ENCODE results near the gene MCC. TPM values are rescaled to one million over a fixed set of nuclear protein-coding genes. Genes with fewer than 3 reads are reported as not detected.

MCC gene
- total and polyA plus RNA-seq, 12 donors: 1.8 to 12.6 (median 8.9) TPM

DNA sequence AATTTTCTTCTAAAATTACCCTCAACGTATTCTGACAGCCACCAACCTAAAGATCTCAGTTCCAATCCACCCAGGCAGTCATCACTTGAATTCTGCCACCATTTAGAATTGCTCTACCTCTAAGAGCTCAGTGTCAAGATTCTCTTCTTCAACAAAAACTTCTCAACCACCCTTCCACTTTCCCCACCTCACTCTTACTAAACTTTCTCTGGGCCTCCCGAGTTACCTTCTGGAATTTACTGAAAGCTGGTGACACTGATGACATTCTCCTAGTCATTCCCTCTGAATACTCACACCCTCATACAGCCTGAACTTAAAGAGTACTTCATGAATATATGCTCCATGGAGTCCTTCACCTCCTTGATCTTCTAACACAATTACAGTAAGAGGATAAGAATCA, 263.0 kb downstream of the MCC start:
- no peak overlapping the region for H3K27ac ChIP-seq
- no peak for DNase-seq
- no peak for TF ChIP-seq POLR2A (IDR thresholded peaks at IDR 0.05)
- TF ChIP-seq, protein P1, sequence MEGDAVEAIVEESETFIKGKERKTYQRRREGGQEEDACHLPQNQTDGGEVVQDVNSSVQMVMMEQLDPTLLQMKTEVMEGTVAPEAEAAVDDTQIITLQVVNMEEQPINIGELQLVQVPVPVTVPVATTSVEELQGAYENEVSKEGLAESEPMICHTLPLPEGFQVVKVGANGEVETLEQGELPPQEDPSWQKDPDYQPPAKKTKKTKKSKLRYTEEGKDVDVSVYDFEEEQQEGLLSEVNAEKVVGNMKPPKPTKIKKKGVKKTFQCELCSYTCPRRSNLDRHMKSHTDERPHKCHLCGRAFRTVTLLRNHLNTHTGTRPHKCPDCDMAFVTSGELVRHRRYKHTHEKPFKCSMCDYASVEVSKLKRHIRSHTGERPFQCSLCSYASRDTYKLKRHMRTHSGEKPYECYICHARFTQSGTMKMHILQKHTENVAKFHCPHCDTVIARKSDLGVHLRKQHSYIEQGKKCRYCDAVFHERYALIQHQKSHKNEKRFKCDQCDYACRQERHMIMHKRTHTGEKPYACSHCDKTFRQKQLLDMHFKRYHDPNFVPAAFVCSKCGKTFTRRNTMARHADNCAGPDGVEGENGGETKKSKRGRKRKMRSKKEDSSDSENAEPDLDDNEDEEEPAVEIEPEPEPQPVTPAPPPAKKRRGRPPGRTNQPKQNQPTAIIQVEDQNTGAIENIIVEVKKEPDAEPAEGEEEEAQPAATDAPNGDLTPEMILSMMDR (IDR thresholded peaks at IDR 0.05): no peak

DNA sequence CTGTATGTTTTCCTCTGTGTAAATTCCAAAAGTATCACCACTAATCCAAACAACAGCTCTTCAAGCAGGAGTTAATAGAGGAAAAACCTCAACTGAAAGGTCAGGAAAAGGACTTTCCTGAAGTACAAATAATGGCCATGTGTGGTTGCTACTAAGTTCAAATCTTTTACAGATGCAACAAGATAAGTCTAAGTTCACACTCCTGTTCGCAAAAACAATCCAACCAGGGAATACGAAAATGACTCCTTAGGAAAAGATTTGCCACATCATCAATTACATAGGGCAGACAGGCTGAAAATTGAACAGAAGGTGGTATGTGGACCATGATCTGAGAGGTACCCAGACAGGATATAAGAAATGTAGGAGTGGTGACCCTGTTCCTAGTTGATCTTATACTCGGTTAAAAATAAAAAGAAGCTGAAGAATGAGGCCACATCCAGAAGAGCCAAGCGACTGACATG, 263.6 kb downstream of the MCC start:
- no peak overlapping the region for H3K4me3 ChIP-seq
- WGBS, 4 donors: 79 to 91% (median 88%) methylated on average over 4 of the region's 4 CpGs
- no peak overlapping the region for H3K27ac ChIP-seq
- intact Hi-C loops (cut with DNase I): no loop called here
- TF ChIP-seq, protein P1 (IDR thresholded peaks at IDR 0.05): no peak
- no peak for TF ChIP-seq POLR2A (IDR thresholded peaks at IDR 0.05)
- H3K36me3 ChIP-seq (replicated peaks in 1 of 2): no peaks in the 10 kb centered on the region
- DNase-seq: no peak
- no peaks in the 10 kb centered on the region for H3K9me3 ChIP-seq (replicated peaks in 1 of 3)
- H3K27me3 ChIP-seq: no peaks in the 10 kb centered on the region
- no peaks in the 10 kb centered on the region for H3K4me1 ChIP-seq (replicated peaks in 1 of 2)

More for the DNA sequence above, 263.0 kb downstream of the MCC start:
- intact Hi-C loops (cut with DNase I): no loop called here
- Histone ChIP-seq H3K4me1 (replicated peaks in 1 of 2) (no peaks in the 10 kb centered on the region), H3K27me3 (no peaks in the 10 kb centered on the region), H3K9me3 (replicated peaks in 1 of 3) (no peaks in the 10 kb centered on the region), H3K36me3 (replicated peaks in 1 of 2) (no peaks in the 10 kb centered on the region), H3K4me3 (no peak overlapping the region)
- WGBS, 4 donors: 82 to 94% (median 87%) methylated on average over 2 of the region's 2 CpGs

DNA sequence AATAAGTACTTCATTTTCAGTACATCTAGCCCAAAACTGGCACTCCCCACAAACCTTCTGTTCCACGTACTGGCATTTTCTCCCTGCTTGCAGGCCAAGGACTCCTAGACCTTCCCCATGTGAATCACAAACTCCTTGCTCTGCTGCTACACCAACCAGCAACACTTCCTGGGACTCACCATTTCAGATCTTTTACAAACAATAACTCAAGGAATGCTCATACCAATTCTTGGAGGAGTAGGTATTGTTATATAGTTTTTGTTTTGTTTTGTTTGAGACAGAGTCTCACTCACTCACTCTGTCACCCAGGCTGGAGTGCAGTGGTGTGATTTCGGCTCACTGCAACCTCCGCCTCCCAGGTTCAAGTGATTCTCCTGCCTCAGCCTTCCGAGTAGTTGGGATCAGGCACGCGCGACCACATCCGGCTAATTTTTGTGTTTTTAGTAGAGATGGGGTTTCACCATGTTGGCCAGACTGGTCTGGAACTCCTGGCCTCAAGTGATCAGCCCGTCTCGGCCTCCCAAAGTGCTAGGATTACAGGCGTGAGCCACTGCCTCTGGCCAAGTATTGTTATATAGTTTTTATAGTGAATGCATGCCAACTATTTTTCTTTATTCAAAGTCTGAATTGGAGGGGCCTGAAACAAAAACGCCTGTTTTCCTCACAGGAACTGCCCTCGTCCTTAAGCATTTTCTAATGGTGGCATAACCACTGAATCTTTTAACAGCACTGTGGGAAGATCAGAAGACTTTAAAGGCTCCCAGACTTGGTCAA, 264.2 kb downstream of the MCC start:
- no peaks in the 10 kb centered on the region for H3K9me3 ChIP-seq (replicated peaks in 1 of 3)
- no peak overlapping the region for H3K4me3 ChIP-seq
- no peaks in the 10 kb centered on the region for H3K27me3 ChIP-seq
- WGBS, 4 donors: 85 to 89% (median 87%) methylated on average over 13 of the region's 13 CpGs
- H3K36me3 ChIP-seq (replicated peaks in 1 of 2): no peaks in the 10 kb centered on the region
- TF ChIP-seq, protein P1 (IDR thresholded peaks at IDR 0.05): no peak
- TF ChIP-seq POLR2A (IDR thresholded peaks at IDR 0.05): no peak
- DNase-seq: no peak
- H3K27ac ChIP-seq: no peak overlapping the region
- intact Hi-C loops (cut with DNase I): no loop called here
- no peaks in the 10 kb centered on the region for H3K4me1 ChIP-seq (replicated peaks in 1 of 2)

DNA sequence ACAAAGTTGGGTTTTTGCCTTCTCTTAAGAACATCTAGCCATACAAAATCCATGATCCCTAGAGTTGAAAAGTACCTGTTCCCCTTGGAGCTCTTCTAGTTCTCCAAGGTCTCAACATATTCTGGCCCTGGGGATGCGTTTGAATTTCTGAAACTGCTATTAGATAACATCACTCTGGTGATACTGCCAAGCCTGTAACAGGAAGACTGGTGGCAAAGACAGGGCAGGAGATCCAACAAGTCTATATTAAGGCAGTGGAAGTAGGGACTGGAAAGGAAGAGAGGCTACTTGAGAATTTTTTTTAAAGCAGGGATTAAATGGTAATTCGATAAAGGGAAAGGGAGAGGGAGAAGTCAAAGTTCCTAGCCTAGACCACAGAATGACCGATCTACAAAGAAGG, 264.9 kb downstream of the MCC start:
- H3K4me3 ChIP-seq: no peak overlapping the region
- no peak for TF ChIP-seq POLR2A (IDR thresholded peaks at IDR 0.05)
- TF ChIP-seq, protein P1 (IDR thresholded peaks at IDR 0.05): no peak
- H3K9me3 ChIP-seq (replicated peaks in 1 of 3): no peaks in the 10 kb centered on the region
- H3K36me3 ChIP-seq (replicated peaks in 1 of 2): no peaks in the 10 kb centered on the region
- no peak overlapping the region for H3K27ac ChIP-seq
- H3K4me1 ChIP-seq (replicated peaks in 1 of 2): no peaks in the 10 kb centered on the region
- intact Hi-C loops (cut with DNase I): no loop called here
- no peak for DNase-seq
- WGBS, 4 donors: 74 to 79% (median 75%) methylated on average over 3 of the region's 3 CpGs
- H3K27me3 ChIP-seq: no peaks in the 10 kb centered on the region
